ENCODE measurements around the gene NFIB. TPM values are rescaled to one million over a fixed set of nuclear protein-coding genes. Genes with fewer than 3 reads are reported as not detected.

The NFIB gene
- total and polyA plus RNA-seq, 2 of the 8 experiments (the other 6 are each of a cell fraction or from before 2014, with no cell fraction given), result 2.6 to 13.1 TPM

- no peak for TF ChIP-seq CHD7 (IDR thresholded peaks at IDR 0.05; ENCODE audit: insufficient replicate concordance, low read length)
- no peak for TF ChIP-seq TBP (IDR thresholded peaks at IDR 0.05; ENCODE audit: low read depth, low read length)
- no peak for TF ChIP-seq SP4 (IDR thresholded peaks at IDR 0.05; ENCODE audit: low read length)
- TF ChIP-seq RAD21 (IDR thresholded peaks at IDR 0.05 in 1 of 2, conservative IDR thresholded peaks at IDR 0.05 in 1 of 2; ENCODE audit: low read depth in 2 of 2, low read length in 2 of 2), result no peak
- TF ChIP-seq EP300 (IDR thresholded peaks at IDR 0.05; ENCODE audit: borderline replicate concordance in 1 of 2, low read depth in 2 of 2, low read length in 2 of 2), result no peak
- TF ChIP-seq KDM1A (IDR thresholded peaks at IDR 0.05; ENCODE audit: borderline replicate concordance, low read length), result no peak
Observed at GRCh38 chr9:14148501-14149103, 165.3 kb downstream of the NFIB start (continued).
